Caki2 (cell line): ENCODE results near the gene SLC46A1. TPM values are rescaled to one million over a fixed set of nuclear protein-coding genes. Genes with fewer than 3 reads are reported as not detected.
"Not testable (repeated sequence)": the region's sequence is repeated elsewhere in the genome, so short reads cannot be mapped to it uniquely, and the experiment has no call there.

Source experiments
- DNase-seq: peaks from one replicate; pipeline ENCODE4 v3.0.0-alpha.2; 2015; ENCODE audit warnings: low read depth
- in situ Hi-C: cut with HindIII; loops from 2 replicates; pipeline ENCODE4 v1.10.0; 2016; ENCODE audit warnings: low sequenced_read_pairs, low pct_unique_long_range_greater_than_20kb, mixed read lengths
- total RNA-seq: library from RNA; depleted of rRNA; stranded (reverse); fragments of >200 nt; shearing (Covaris generic); gene quantifications from 2 replicates; pipeline ENCODE4 v1.2.3, GENCODE V29; 2014; ENCODE audit warnings: low replicate concordance; rRNA removed

SLC46A1 gene
- total RNA-seq = 24.3 and 33.0 TPM in 2 replicates

DNA sequence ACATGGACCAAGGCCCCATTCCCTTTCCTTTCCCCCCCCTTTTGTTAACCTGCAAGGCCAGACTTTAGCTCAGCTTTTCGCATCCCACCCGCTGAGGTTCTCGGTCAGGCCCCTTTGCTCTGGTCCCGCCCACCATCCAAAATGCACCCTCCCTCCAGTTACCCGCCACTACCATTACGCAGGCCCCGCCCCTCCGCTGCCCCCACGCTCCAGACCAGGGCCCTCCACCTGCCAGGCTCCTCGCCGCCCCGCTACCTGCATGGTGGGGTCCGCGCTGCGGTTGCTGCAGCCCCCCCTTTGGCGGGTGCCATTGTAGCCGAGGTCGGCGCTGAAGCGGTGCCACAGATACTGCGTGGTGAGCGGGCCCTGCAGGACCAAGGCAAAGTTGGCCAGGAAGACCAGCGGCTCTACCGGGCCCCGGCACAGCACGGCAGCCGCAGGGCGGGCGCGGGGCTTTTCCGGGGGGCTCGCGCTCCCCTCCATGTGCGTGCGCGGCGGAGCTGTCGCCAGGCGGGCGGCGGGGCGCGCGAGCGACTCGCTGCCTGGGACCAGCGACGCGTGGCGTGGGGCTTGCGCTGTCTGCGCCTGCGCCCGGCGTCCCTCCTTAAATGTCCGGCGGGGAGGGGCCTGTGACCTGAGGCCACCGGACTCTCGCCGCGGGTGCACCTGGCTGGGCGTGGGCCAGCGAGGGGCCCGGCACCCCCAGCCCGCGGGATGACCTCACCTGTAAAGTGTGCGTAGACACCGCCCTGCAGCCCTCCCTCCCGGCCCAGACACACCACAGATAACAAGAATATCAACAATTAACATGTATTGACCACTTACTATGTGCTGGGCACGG lies at the start of gene SLC46A1:
TSS of gene SLC46A1 (minus strand) at position 581 of the 841 bp plus-strand sequence. CDS start at position 483, 98 bp downstream.
- in situ Hi-C loops = no loop called here
- DNase-seq = peak; percentile 42

GRCh38 chr17:28449859-28450258 lies 43.8 kb upstream of the SLC46A1 start:
- DNase-seq = no peak
- in situ Hi-C loops = no loop called here

DNA sequence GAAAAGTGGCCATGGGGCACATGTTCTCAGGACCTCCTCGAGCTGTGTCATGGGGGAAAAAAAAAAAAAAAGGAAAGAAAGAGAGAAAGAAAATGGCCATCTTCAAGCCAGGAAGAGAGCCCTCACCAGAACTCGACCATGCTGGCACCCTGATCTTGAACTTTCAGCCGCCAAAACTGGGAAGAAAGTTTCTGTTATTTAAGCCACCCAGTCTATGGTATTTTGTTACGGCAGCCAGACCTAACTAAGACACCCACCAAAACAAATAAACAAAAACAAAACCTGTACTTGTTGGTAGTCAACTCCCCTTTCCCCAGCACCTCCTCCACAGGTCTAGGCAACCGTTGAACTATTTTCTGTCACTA lies 41.4 kb upstream of the SLC46A1 start:
- DNase-seq = no peak
- in situ Hi-C loops = no loop called here

- DNase-seq = no peak
- in situ Hi-C loops = no loop called here
Measured at GRCh38 chr17:28446716-28447395, 40.8 kb upstream of the SLC46A1 start.

DNA sequence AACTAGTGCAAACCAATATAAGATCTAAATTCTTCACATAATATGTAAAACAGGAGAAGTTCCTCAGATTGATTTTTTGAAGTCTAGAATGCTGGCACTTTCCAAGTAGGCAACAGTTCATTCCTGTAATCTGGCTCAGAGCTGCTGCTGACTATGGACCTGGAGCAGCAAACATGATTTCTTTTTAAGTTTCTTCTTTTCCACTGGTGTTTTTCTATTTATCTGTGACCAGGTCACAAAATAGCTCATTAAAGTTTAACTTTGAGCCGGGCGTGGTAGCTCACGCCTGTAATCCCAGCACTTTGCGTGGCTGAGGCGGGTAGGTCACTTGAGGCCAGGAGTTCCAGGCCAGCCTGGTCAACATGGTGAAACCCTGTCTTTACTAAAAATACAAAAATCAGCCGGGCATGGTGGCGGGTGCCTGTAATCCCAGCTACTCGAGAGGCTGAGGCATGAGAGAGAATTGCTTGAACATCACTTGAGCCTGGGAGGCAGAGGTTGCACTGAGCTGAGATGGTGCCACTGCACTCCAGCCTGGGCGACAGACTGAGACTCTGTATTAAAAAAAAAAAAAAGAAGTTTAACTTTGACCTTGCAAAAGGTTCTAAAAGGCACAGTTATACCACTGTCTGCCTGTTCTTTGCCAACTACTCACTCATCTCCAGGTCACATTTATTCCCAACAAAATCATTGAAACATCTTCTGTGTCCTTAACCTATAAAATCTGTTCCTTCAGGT lies 38.1 kb upstream of the SLC46A1 start:
- DNase-seq = no peak
- in situ Hi-C loops = no loop called here

DNA sequence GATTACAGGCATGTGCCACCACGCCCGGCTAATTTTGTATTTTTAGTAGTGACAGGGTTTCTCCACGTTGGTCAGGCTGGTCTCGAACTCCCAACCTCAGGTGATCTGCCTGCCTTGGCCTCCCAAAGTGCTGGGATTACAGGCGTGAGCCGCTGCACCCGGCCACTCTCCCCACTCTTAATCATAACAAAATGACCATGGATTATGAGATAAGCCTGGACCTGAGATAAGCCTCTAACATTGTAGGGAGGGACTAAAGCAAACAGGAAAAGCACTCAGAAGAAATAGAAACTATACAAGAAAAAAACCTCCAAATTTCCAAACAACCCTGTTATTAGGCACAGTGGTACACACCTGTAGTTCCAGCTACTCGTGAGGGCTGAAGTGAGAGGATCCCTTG lies 28.3 kb upstream of the SLC46A1 start:
- in situ Hi-C loops = not testable (repeated sequence)

GRCh38 chr17:28433721-28434120 lies 27.7 kb upstream of the SLC46A1 start:
- DNase-seq = no peak
- in situ Hi-C loops = no loop called here

More for the DNA sequence above, 28.3 kb upstream of the SLC46A1 start:
- DNase-seq = not testable (repeated sequence)

GRCh38 chr17:28427982-28428381 lies 22.0 kb upstream of the SLC46A1 start:
- in situ Hi-C loops = not testable (repeated sequence)

DNA sequence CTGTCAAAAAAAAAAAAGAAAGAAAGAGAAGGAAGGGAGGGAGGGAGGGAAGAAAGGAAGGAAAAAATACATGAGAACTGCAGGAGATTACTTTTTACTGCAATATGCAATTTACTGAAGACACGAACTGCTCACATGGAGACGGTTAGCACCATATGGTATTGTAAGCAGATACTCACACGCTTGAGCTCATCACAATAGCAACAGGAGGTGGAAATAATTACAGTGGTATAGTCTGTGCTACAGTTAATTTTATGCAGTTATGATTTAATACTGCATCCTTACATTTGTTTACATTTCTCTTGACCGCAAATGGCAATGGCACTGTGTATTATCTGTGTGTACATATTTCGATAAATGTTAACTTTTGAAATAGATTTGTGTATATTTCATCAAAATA lies 21.4 kb upstream of the SLC46A1 start:
- in situ Hi-C loops = no loop called here
- DNase-seq = no peak

More at GRCh38 chr17:28427982-28428381, 22.0 kb upstream of the SLC46A1 start:
- DNase-seq = not testable (repeated sequence)

DNA sequence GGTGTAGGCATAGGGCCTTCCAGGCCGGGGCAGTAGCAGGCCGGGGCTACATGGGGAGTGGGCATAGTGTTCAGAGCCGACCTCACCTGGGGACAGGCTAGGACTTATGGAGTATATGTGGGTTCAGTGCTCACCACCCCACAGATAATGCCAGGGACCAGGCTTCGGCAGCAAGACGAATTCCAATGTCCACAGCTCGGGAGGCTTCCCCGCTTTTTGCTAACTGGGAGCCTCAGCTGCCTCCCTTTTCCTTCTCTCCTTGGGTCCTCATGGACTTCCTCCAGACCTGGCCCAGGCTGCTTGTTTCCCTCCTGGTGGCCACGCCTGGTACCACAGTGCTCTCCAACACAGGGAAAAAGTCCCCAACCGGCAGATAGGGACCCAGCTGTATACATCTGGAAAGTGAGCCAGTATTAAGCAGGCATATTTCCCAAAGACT lies 20.1 kb upstream of the SLC46A1 start:
- in situ Hi-C loops = no loop called here
- DNase-seq = no peak

- in situ Hi-C loops = no loop called here
- no peak for DNase-seq
Measured at GRCh38 chr17:28425206-28425605, 19.2 kb upstream of the SLC46A1 start.

GRCh38 chr17:28421787-28422305 lies 15.8 kb upstream of the SLC46A1 start:
- no peak for DNase-seq
- in situ Hi-C loops = no loop called here

DNA sequence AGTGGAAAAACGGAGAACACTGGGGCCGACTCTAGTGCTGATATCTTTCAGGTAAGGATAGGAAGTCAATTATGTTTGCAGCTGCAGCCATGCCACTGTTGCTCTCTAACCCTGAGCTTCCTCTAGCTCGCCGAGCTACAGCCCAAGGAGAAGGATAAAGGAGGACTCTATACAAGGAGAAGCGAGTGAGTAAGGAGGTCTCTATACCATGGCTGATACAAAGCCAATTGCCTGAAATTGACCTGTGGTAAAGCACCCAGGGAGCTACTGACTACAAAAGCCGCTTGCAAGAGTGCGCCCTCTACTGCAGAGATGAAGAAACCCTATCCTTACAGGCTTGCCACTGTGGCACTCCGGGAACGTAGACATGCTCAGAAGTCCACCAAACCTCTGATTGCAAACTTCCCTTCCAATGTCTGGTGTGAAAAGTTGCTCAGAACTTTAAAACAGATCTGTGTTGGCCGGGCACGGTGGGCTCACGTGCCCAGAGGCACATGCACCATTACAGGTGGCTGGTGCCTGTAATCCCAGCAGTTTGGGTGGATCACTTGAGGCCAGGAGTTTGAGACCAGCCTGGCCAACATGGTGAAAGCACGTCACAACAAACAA lies 10.8 kb upstream of the SLC46A1 start:
- DNase-seq = peak; percentile 30
- in situ Hi-C loops = no loop called here

- no peak for DNase-seq
- in situ Hi-C loops = no loop called here
Measured at GRCh38 chr17:28415886-28416285, 9.9 kb upstream of the SLC46A1 start.

DNA sequence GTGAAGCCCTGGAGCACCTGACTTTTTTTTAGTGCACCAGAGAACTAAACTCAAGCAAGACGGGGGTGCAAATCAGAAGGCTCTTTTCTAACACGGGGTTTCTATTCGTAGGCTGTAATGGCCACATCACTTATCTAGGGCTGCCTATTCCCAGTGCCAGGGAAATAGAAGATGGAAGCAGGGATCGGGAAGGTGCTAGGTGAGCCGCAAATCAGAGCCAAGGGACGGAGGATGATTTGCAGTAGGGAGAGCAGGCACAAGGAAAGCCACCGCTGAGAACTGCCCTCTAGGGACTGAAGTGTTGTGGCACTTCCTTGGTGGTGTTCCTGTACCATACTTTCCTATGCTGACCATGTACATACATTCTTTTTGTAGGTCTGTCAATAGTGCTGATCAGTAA lies 7.8 kb upstream of the SLC46A1 start:
- in situ Hi-C loops = no loop called here

GRCh38 chr17:28412099-28412498 lies 6.1 kb upstream of the SLC46A1 start:
- in situ Hi-C loops = no loop called here
- DNase-seq = no peak

More for the DNA sequence above, 7.8 kb upstream of the SLC46A1 start:
- no peak for DNase-seq

- no peak for DNase-seq
Measured at GRCh38 chr17:28407974-28408306, 1.9 kb upstream of the SLC46A1 start.

More at GRCh38 chr17:28407974-28408306, 1.9 kb upstream of the SLC46A1 start:
- in situ Hi-C loops = no loop called here
